Right atrium auricular region (tissue), 2 donors: ENCODE results near the gene CNNM4. TPM values are rescaled to one million over a fixed set of nuclear protein-coding genes. Genes with fewer than 3 reads are reported as not detected.

Source experiments
- DNase-seq: peaks from one replicate; pipeline ENCODE4 v3.0.0-alpha.2; 2019; ENCODE audit warnings: low spot score
- H3K27ac ChIP-seq, 2 donors: fragments of 200-600 bp; sonication (generic); 1 replicate in 1 of 2; 2 replicates in 1 of 2; pipeline ENCODE4 v1.5.1; 2016 to 2019
- H3K27me3 ChIP-seq, 2 donors: fragments of 200-600 bp; sonication (generic); one replicate each; pipeline versions ENCODE4 v1.5.1 to v1.6.0; 2017 to 2019
- H3K36me3 ChIP-seq: fragments of 200-600 bp; sonication (generic); one replicate; pipeline ENCODE4 v1.5.1; 2016
- H3K4me1 ChIP-seq, 2 donors: fragments of 200-600 bp; sonication (generic); one replicate each; pipeline versions ENCODE4 v1.5.1 to v1.6.0; 2017 to 2019
- H3K4me3 ChIP-seq, 2 donors: fragments of 200-600 bp; sonication (generic); 1 replicate in 1 of 2; 2 replicates in 1 of 2; pipeline ENCODE4 v1.5.1; 2017 to 2019; ENCODE audit warnings: mild to moderate bottlenecking in 1 of 2, moderate library complexity in 1 of 2
- H3K9me3 ChIP-seq, 2 donors: fragments of 200-600 bp; sonication (generic); one replicate each; pipeline ENCODE4 v1.5.1; 2019
- CTCF ChIP-seq, 2 donors: fragments of 200-600 bp; sonication (generic); IDR thresholded peaks; one replicate each; pipeline ENCODE4 v1.5.1; 2019; ENCODE audit warnings: antibody characterized with exemption in 2 of 2
- total RNA-seq, 2 donors: library from RNA; depleted of rRNA; stranded (reverse); fragments of >200 nt; gene quantifications; one replicate each; pipeline ENCODE4 v1.1.0, GENCODE V29; 2016

CNNM4 gene
- total RNA-seq, 2 donors from 2014 or later = 22.1 to 22.2 TPM

GRCh38 chr2:96837575-96837974 is 76.9 kb downstream of the CNNM4 start:
- H3K4me1 ChIP-seq = peaks cover 0 to 32% of the 10 kb centered on the region in 2 donors
- no peaks in the 10 kb centered on the region for H3K9me3 ChIP-seq
- TF ChIP-seq CTCF (IDR thresholded peaks at IDR 0.05) = no peak
- peaks cover 21% of the 10 kb centered on the region for H3K36me3 ChIP-seq
- no peak for DNase-seq
- no peaks in the 10 kb centered on the region for H3K27me3 ChIP-seq
- H3K4me3 ChIP-seq = no peak overlapping the region
- no peak overlapping the region for H3K27ac ChIP-seq

GRCh38 chr2:96838345-96839292 is 77.9 kb downstream of the CNNM4 start:
- H3K4me1 ChIP-seq = peaks cover 0 to 33% of the 10 kb centered on the region in 2 donors
- H3K4me3 ChIP-seq = no peak overlapping the region
- H3K27me3 ChIP-seq = no peaks in the 10 kb centered on the region
- no peak for TF ChIP-seq CTCF (IDR thresholded peaks at IDR 0.05)
- no peak for DNase-seq
- peaks cover 14% of the 10 kb centered on the region for H3K36me3 ChIP-seq
- H3K27ac ChIP-seq = peak overlapping the region in 1 of 2 donors; percentile 85
- H3K9me3 ChIP-seq = no peaks in the 10 kb centered on the region

GRCh38 chr2:96839293-96839874 is 78.7 kb downstream of the CNNM4 start:
- TF ChIP-seq CTCF (IDR thresholded peaks at IDR 0.05) = no peak
- H3K27me3 ChIP-seq = no peaks in the 10 kb centered on the region
- DNase-seq = no peak
- H3K4me1 ChIP-seq = peaks cover 0 to 40% of the 10 kb centered on the region in 2 donors
- H3K27ac ChIP-seq = peak overlapping the region in 1 of 2 donors; percentile 85
- H3K9me3 ChIP-seq = no peaks in the 10 kb centered on the region
- no peak overlapping the region for H3K4me3 ChIP-seq
- H3K36me3 ChIP-seq = peaks cover 14% of the 10 kb centered on the region

- Histone ChIP-seq H3K4me1 (peaks cover 0 to 45% of the 10 kb centered on the region in 2 donors), H3K4me3 (no peak overlapping the region), H3K27ac (peak overlapping the region in 1 of 2 donors; percentile 85), H3K9me3 (no peaks in the 10 kb centered on the region), H3K36me3 (peaks cover 14% of the 10 kb centered on the region), H3K27me3 (no peaks in the 10 kb centered on the region)
- no peak for DNase-seq
- no peak for TF ChIP-seq CTCF (IDR thresholded peaks at IDR 0.05)
Measured at GRCh38 chr2:96839875-96840850, 79.5 kb downstream of the CNNM4 start.

- no peaks in the 10 kb centered on the region for H3K27me3 ChIP-seq
- peak overlapping the region; percentile 14 to 25 for H3K4me3 ChIP-seq
- DNase-seq = no peak
- peaks cover 21% of the 10 kb centered on the region for H3K36me3 ChIP-seq
- peaks cover 0 to 45% of the 10 kb centered on the region in 2 donors for H3K4me1 ChIP-seq
- TF ChIP-seq CTCF (IDR thresholded peaks at IDR 0.05) = no peak
- H3K9me3 ChIP-seq = no peaks in the 10 kb centered on the region
- H3K27ac ChIP-seq = peak overlapping the region; percentile 85 to 92
Measured at GRCh38 chr2:96841701-96842495, 81.2 kb downstream of the CNNM4 start.
